GM12891 (cell line): ENCODE results near the gene SPRR2A.

Source experiments
- POLR2A ChIP-seq: IDR thresholded peaks from 2 replicates; pipeline ENCODE4 v1.6.1; 2011; ENCODE audit warnings: low read depth, low read length, control low read depth
- POLR2AphosphoS5 ChIP-seq: IDR thresholded peaks from 2 replicates; pipeline ENCODE4 v1.6.1; 2011; ENCODE audit warnings: low read depth, low read length, control low read depth
- POU2F2 ChIP-seq: IDR thresholded peaks from 2 replicates; pipeline ENCODE4 v1.6.1; 2011; ENCODE audit warnings: low read depth, mild to moderate bottlenecking, control low read depth, low read length, moderate library complexity
- SPI1 ChIP-seq: IDR thresholded peaks from 2 replicates; pipeline ENCODE4 v1.6.1; 2011; ENCODE audit warnings: low read depth, low read length, control low read depth
- TAF1 ChIP-seq: IDR thresholded peaks from 2 replicates; pipeline ENCODE4 v1.6.1; 2011; ENCODE audit warnings: low read depth, low read length, control low read depth

GRCh38 chr1:153081736-153082135 lies 24.4 kb upstream of the SPRR2A start:
- TF ChIP-seq POLR2A = no peak
- no peak for TF ChIP-seq POLR2AphosphoS5
- no peak for TF ChIP-seq POU2F2
- no peak for TF ChIP-seq TAF1
- TF ChIP-seq SPI1 = no peak
